PC-3 (cell line): ENCODE results near the gene TUSC2. TPM values are rescaled to one million over a fixed set of nuclear protein-coding genes. Genes with fewer than 3 reads are reported as not detected.

Experiments used
- ATAC-seq: fragments of 200-7000 bp; cut with Tn5 transposase; 2 replicates; pipeline ENCODE4 v1.9.1; 2020; ENCODE audit warnings: mild to moderate bottlenecking, moderate library complexity
- BruUV-seq: library from RNA; stranded (reverse); fragments of 400-500 nt; replicated peaks from 2 replicates; lab custom pipeline; 2021; lab: Mats Ljungman, UMichigan
- CTCF ChIA-PET: fragments of 300-600 bp; sonication (Branson Sonifier 250); formaldehyde crosslinking; loops from one replicate; lab custom pipeline; 2022; ENCODE audit warnings: antibody characterized with exemption; lab: Charles Lee
- POLR2A ChIA-PET: fragments of 300-600 bp; sonication (Branson Sonifier 250); formaldehyde crosslinking; loops from one replicate; lab custom pipeline; 2022; ENCODE audit warnings: antibody characterized with exemption; ENCODE audit not compliant: unreplicated experiment; lab: Charles Lee
- DNase-seq: peaks from one replicate; pipeline ENCODE4 v3.0.0-alpha.2; 2015
- H2AFZ ChIP-seq: fragments of 300-600 bp; sonication (generic); 2 replicates; pipeline ENCODE4 v1.6.0; 2016; ENCODE audit warnings: antibody characterized with exemption, low read length
- H3F3A ChIP-seq: fragments of 300-600 bp; sonication (generic); one replicate; pipeline ENCODE4 v1.6.0; 2017; ENCODE audit warnings: antibody characterized with exemption, low read length, control low read depth, mild to moderate bottlenecking; ENCODE audit not compliant: unreplicated experiment
- H3K27ac ChIP-seq: fragments of 300-600 bp; sonication (generic); 2 replicates; pipeline ENCODE4 v1.5.1; 2016; ENCODE audit warnings: mild to moderate bottlenecking, low read length
- H3K27me3 ChIP-seq: fragments of 300-600 bp; sonication (generic); 2 replicates; pipeline ENCODE4 v1.6.1; 2016; ENCODE audit warnings: low read length, mixed read lengths
- H3K36me3 ChIP-seq: fragments of 300-600 bp; sonication (generic); 2 replicates; pipeline ENCODE4 v1.6.1; 2016; ENCODE audit warnings: low read depth, mixed run types, low read length, mixed read lengths
- H3K4me1 ChIP-seq: fragments of 300-600 bp; sonication (generic); 2 replicates; pipeline ENCODE4 v1.5.1; 2016; ENCODE audit warnings: low read length; ENCODE audit not compliant: insufficient read depth
- H3K4me2 ChIP-seq: fragments of 300-600 bp; sonication (generic); 2 replicates; pipeline ENCODE4 v1.6.0; 2016; ENCODE audit warnings: low read length
- H3K4me3 ChIP-seq: fragments of 300-600 bp; sonication (generic); 2 replicates; pipeline ENCODE4 v1.5.1; 2016; ENCODE audit warnings: mild to moderate bottlenecking, low read length, mixed read lengths
- H3K79me2 ChIP-seq: fragments of 300-600 bp; sonication (generic); 2 replicates; pipeline ENCODE4 v1.6.1; 2017; ENCODE audit warnings: low read length, mixed read lengths
- H3K9ac ChIP-seq: fragments of 300-600 bp; sonication (generic); 2 replicates; pipeline ENCODE4 v1.6.0; 2016; ENCODE audit warnings: mild to moderate bottlenecking, low read length
- H3K9me2 ChIP-seq: fragments of 300-600 bp; sonication (generic); replicated peaks from 2 replicates; pipeline ENCODE4 v1.6.1; 2016; ENCODE audit warnings: mixed run types, low read length, mixed read lengths
- H3K9me3 ChIP-seq: fragments of 300-600 bp; sonication (generic); 2 replicates; pipeline ENCODE4 v1.6.1; 2016; ENCODE audit warnings: low read length, mixed read lengths
- H4K20me1 ChIP-seq: fragments of 300-600 bp; sonication (generic); 2 replicates; pipeline ENCODE4 v1.6.1; 2016; ENCODE audit warnings: low read length, mixed read lengths
- CTCF ChIP-seq: fragments of 300-600 bp; sonication (generic); conservative IDR thresholded peaks from 2 replicates; pipeline ENCODE4 v1.5.1; 2017; ENCODE audit warnings: antibody characterized with exemption, low read depth, mild to moderate bottlenecking, low read length
- EZH2 ChIP-seq: fragments of 300-600 bp; sonication (generic); IDR thresholded peaks from one replicate; pipeline ENCODE4 v1.6.1; 2017; ENCODE audit warnings: antibody characterized with exemption, mild to moderate bottlenecking, low read length; ENCODE audit not compliant: unreplicated experiment
- EZH2phosphoT487 ChIP-seq: fragments of 300-600 bp; sonication (generic); IDR thresholded peaks from 2 replicates; pipeline ENCODE4 v1.6.1; 2018; ENCODE audit warnings: mild to moderate bottlenecking, antibody characterized with exemption, low read length, borderline replicate concordance
- intact Hi-C: fragments of 100-400 bp; cut with micrococcal nuclease; formaldehyde crosslinking; loops from 2 replicates; pipeline ENCODE4 v1.9.0; 2023
- total RNA-seq: library from RNA; depleted of rRNA; stranded (reverse); fragments of >200 nt; gene quantifications from 2 replicates; pipeline ENCODE4 v1.2.3, GENCODE V29; 2014

TUSC2 gene
- total RNA-seq, 1 experiment from 2014 or later: 143 TPM

GRCh38 chr3:50353245-50354004 lies 25.4 kb upstream of the TUSC2 start:
- no peak for DNase-seq
- ChIA-PET CTCF (interaction anchor here (1.1 kb wide), 2 partner anchors 10 to 32 kb away, joined by 3 to 4 read pairs; no protein-coding TSS in a partner anchor), POLR2A (interaction anchor here (0.7 kb wide), 1 partner anchor 190 kb away, joined by 3 read pairs; no protein-coding TSS in a partner anchor)
- Histone ChIP-seq H3K27ac (peak overlapping the region; percentile 27; the same call in 1 of the 2 replicates), H2AFZ (no peak overlapping the region), H3K79me2 (peaks cover 86% of the 10 kb centered on the region), H3K4me1 (peaks cover 59% of the 10 kb centered on the region), H3K36me3 (peaks cover 34% of the 10 kb centered on the region), H4K20me1 (peaks cover 33% of the 10 kb centered on the region), H3K4me3 (no peak overlapping the region), H3F3A (no peaks in the 10 kb centered on the region), H3K4me2 (no peak overlapping the region; the same call in 1 of the 2 replicates), H3K9ac (no peak overlapping the region), H3K9me2 (no peaks in the 10 kb centered on the region), H3K27me3 (no peaks in the 10 kb centered on the region), H3K9me3 (no peaks in the 10 kb centered on the region)
- ATAC-seq: no peak
- BruUV-seq: no TSS peak
- intact Hi-C loops: loop anchor here (5.0 kb wide), 2 partner anchors 259 to 1034 kb away; partner anchors contain the start of genes CISH and MANF
- TF ChIP-seq CTCF: no peak
- TF ChIP-seq EZH2: no peak
- TF ChIP-seq EZH2phosphoT487: no peak

- Histone ChIP-seq H4K20me1 (peaks cover 27% of the 10 kb centered on the region), H3K9ac (no peak overlapping the region), H3K4me2 (no peak overlapping the region; the same call in 1 of the 2 replicates), H3F3A (no peaks in the 10 kb centered on the region), H3K27ac (peak overlapping the region; percentile 27; the same call in 1 of the 2 replicates), H3K4me3 (no peak overlapping the region), H3K4me1 (peaks cover 56% of the 10 kb centered on the region), H3K9me3 (no peaks in the 10 kb centered on the region), H3K36me3 (peaks cover 34% of the 10 kb centered on the region), H3K27me3 (no peaks in the 10 kb centered on the region), H3K79me2 (peaks cover 80% of the 10 kb centered on the region), H2AFZ (no peak overlapping the region), H3K9me2 (no peaks in the 10 kb centered on the region)
- ChIA-PET CTCF (interaction anchor here (0.6 to 1.1 kb wide), 3 partner anchors 9 to 260 kb away, joined by 3 to 4 read pairs (median 4); no protein-coding TSS in a partner anchor), POLR2A (interaction anchor here (0.6 kb wide), 1 partner anchor 1259 kb away, joined by 3 read pairs; the partner anchor contains the start of gene QRICH1)
- BruUV-seq: no TSS peak
- TF ChIP-seq CTCF (peak; percentile 67), EZH2 (no peak), EZH2phosphoT487 (no peak)
- DNase-seq: peak; percentile 80
- intact Hi-C loops: loop anchor here (5.0 kb wide), 2 partner anchors 260 to 1035 kb away; partner anchors contain the start of genes CISH and MANF
- ATAC-seq: peak; percentile 6
Measured at GRCh38 chr3:50352781-50353180, 24.8 kb upstream of the TUSC2 start.
